ENCODE measurements around the gene HCN1. TPM values are rescaled to one million over a fixed set of nuclear protein-coding genes. Genes with fewer than 3 reads are reported as not detected.

Gene HCN1
- total and polyA plus RNA-seq, 2 of the 13 experiments (the other 11 are each of a cell fraction or from before 2014, with no cell fraction given), result not detected

GRCh38 chr5:45260292-45260691 lies 435.9 kb downstream of the HCN1 start:
- POLR2A ChIA-PET, result no interaction called here
- WGBS (ENCODE audit: low lambda C conversion rate), result 3% methylated on average over 3 of the region's 3 CpGs
- Histone ChIP-seq H2AFZ (ENCODE audit: low read length) (no peak overlapping the region), H3K4me1 (ENCODE audit: insufficient read depth, low read length) (no peaks in the 10 kb centered on the region), H4K20me1 (ENCODE audit: insufficient read depth, low read length) (no peaks in the 10 kb centered on the region), H3K27me3 (ENCODE audit: control insufficient read depth in 1 of 2, insufficient read depth in 2 of 2, low read length in 2 of 2) (no peaks in the 10 kb centered on the region), H3K4me2 (ENCODE audit: low read depth, low read length) (no peak overlapping the region), H3K36me3 (replicated peaks in 1 of 2; ENCODE audit: control insufficient read depth in 1 of 2, insufficient read depth in 2 of 2, low read length in 2 of 2) (no peaks in the 10 kb centered on the region), H3K9ac (ENCODE audit: insufficient read depth, low read depth, low read length) (no peak overlapping the region), H3K79me2 (ENCODE audit: insufficient read depth, low read length) (no peaks in the 10 kb centered on the region), H3K27ac (ENCODE audit: extremely low read length, insufficient read depth, low read length) (no peak overlapping the region), H3K9me3 (ENCODE audit: low read length) (peaks cover 53% of the 10 kb centered on the region), H3K4me3 (replicated peaks in 1 of 3; ENCODE audit: insufficient read depth in 1 of 3, low read depth in 2 of 3, low read length in 3 of 3) (no peak overlapping the region)
- ATAC-seq (no peak), DNase-seq (ENCODE audit: low spot score) (no peak), FAIRE-seq (no peak)
- CTCF ChIA-PET (ENCODE audit: low intra/inter-chr PET ratio, low total read pairs), result no interaction called here
- no peak for TF ChIP-seq TOE1 (CRISPR knock-in tag; IDR thresholded peaks at IDR 0.05)
- TF ChIP-seq ZNF33B (CRISPR knock-in tag; IDR thresholded peaks at IDR 0.05), result no peak
- no peak for TF ChIP-seq ZNF639 (CRISPR knock-in tag; conservative IDR thresholded peaks at IDR 0.05)
- no peak for TF ChIP-seq TBX3 (IDR thresholded peaks at IDR 0.05; ENCODE audit: borderline replicate concordance)
- TF ChIP-seq ZNF326 (CRISPR knock-in tag; IDR thresholded peaks at IDR 0.05; ENCODE audit: borderline replicate concordance), result no peak
- no peak for TF ChIP-seq ZBTB38 (CRISPR knock-in tag; IDR thresholded peaks at IDR 0.05)
- TF ChIP-seq ATF3 (CRISPR knock-in tag; IDR thresholded peaks at IDR 0.05), result no peak
- BruUV-seq (replicated peaks), result no TSS peak
- intact Hi-C loops (cut with micrococcal nuclease; ENCODE audit: unreplicated experiment), result no loop called here
- in situ Hi-C loops (cut with HindIII; ENCODE audit: extremely low pct_ligation_motif_present, low pct_unique_long_range_greater_than_20kb), result no loop called here

- 4% methylated on average over 1 of the region's 1 CpG for WGBS (ENCODE audit: low lambda C conversion rate)
- Histone ChIP-seq H3K27me3 (ENCODE audit: control insufficient read depth in 1 of 2, insufficient read depth in 2 of 2, low read length in 2 of 2) (no peaks in the 10 kb centered on the region; a peak in 1 of 5 replicates), H3K4me3 (replicated peaks in 1 of 3; ENCODE audit: insufficient read depth in 1 of 3, low read depth in 2 of 3, low read length in 3 of 3) (no peak overlapping the region), H3K27ac (ENCODE audit: extremely low read length, insufficient read depth, low read length) (no peak overlapping the region), H3K9me3 (ENCODE audit: low read length) (peaks cover 82% of the 10 kb centered on the region), H2AFZ (ENCODE audit: low read length) (no peak overlapping the region), H3K4me1 (ENCODE audit: insufficient read depth, low read length) (no peaks in the 10 kb centered on the region), H4K20me1 (ENCODE audit: insufficient read depth, low read length) (no peaks in the 10 kb centered on the region), H3K9ac (ENCODE audit: insufficient read depth, low read depth, low read length) (no peak overlapping the region), H3K79me2 (ENCODE audit: insufficient read depth, low read length) (no peaks in the 10 kb centered on the region), H3K4me2 (ENCODE audit: low read depth, low read length) (no peak overlapping the region), H3K36me3 (replicated peaks in 1 of 2; ENCODE audit: control insufficient read depth in 1 of 2, insufficient read depth in 2 of 2, low read length in 2 of 2) (no peaks in the 10 kb centered on the region)
- POLR2A ChIA-PET, result no interaction called here
- no peak for ATAC-seq
- in situ Hi-C loops (cut with HindIII; ENCODE audit: extremely low pct_ligation_motif_present, low pct_unique_long_range_greater_than_20kb) (no loop called here), intact Hi-C loops (cut with micrococcal nuclease; ENCODE audit: unreplicated experiment) (no loop called here)
- no peak for DNase-seq (ENCODE audit: low spot score)
- BruUV-seq (replicated peaks), result no TSS peak
- no peak for FAIRE-seq
- CTCF ChIA-PET (ENCODE audit: low intra/inter-chr PET ratio, low total read pairs), result no interaction called here
- no peak for TF ChIP-seq TFDP1 (CRISPR knock-in tag; IDR thresholded peaks at IDR 0.05; ENCODE audit: borderline replicate concordance)
Observed at GRCh38 chr5:45252978-45253377, 443.2 kb downstream of the HCN1 start.

Measured in HepG2 (cell line).